ENCODE results near the gene SRBD1. TPM values are rescaled to one million over a fixed set of nuclear protein-coding genes. Genes with fewer than 3 reads are reported as not detected.

Gene SRBD1
- total and polyA plus RNA-seq, 2 of the 8 experiments (the other 6 are each of a cell fraction or from before 2014, with no cell fraction given) = 4.6 to 20.0 TPM

- TF ChIP-seq EZH2 (IDR thresholded peaks at IDR 0.05; ENCODE audit: low read depth, low read length, severe bottlenecking) (no peak), RFX5 (IDR thresholded peaks at IDR 0.05; ENCODE audit: borderline replicate concordance, low read depth, low read length) (no peak), BACH1 (IDR thresholded peaks at IDR 0.05; ENCODE audit: low read length) (no peak), POU5F1 (IDR thresholded peaks at IDR 0.05; ENCODE audit: low read depth, low read length) (no peak), GTF2F1 (IDR thresholded peaks at IDR 0.05; ENCODE audit: borderline replicate concordance, low read depth, low read length) (no peak), POLR2A (IDR thresholded peaks at IDR 0.05; ENCODE audit: control extremely low read depth in 1 of 2, low read depth in 2 of 2, low read length in 2 of 2) (no peak), TEAD4 (IDR thresholded peaks at IDR 0.05; ENCODE audit: low read depth, low read length) (no peak), KDM1A (IDR thresholded peaks at IDR 0.05; ENCODE audit: borderline replicate concordance, low read length) (no peak), CTBP2 (IDR thresholded peaks at IDR 0.05; ENCODE audit: borderline replicate concordance, insufficient read depth, insufficient read length, low read length) (peak; percentile 57), JUN (IDR thresholded peaks at IDR 0.05; ENCODE audit: low read depth, low read length) (no peak), ATF2 (IDR thresholded peaks at IDR 0.05; ENCODE audit: low read length) (no peak), SIRT6 (IDR thresholded peaks at IDR 0.05; ENCODE audit: low read length) (no peak), GABPA (IDR thresholded peaks at IDR 0.05; ENCODE audit: borderline replicate concordance, insufficient read depth, low read length) (no peak), SP1 (IDR thresholded peaks at IDR 0.05; ENCODE audit: low read depth, low read length) (no peak), SIN3A (conservative IDR thresholded peaks at IDR 0.05 in 1 of 2, IDR thresholded peaks at IDR 0.05 in 1 of 2; ENCODE audit: low read depth in 1 of 2, low read length in 2 of 2) (no peak), KDM4A (IDR thresholded peaks at IDR 0.05; ENCODE audit: low read depth, low read length, severe bottlenecking) (peak; percentile 50), SP2 (IDR thresholded peaks at IDR 0.05; ENCODE audit: low read length) (no peak), NANOG (IDR thresholded peaks at IDR 0.05; ENCODE audit: insufficient read depth, low read depth, low read length, poor library complexity, severe bottlenecking) (no peak), RNF2 (IDR thresholded peaks at IDR 0.05; ENCODE audit: borderline replicate concordance, low read depth, low read length, missing control alignments, poor library complexity, severe bottlenecking) (no peak)
- TF ChIP-seq, protein P1, sequence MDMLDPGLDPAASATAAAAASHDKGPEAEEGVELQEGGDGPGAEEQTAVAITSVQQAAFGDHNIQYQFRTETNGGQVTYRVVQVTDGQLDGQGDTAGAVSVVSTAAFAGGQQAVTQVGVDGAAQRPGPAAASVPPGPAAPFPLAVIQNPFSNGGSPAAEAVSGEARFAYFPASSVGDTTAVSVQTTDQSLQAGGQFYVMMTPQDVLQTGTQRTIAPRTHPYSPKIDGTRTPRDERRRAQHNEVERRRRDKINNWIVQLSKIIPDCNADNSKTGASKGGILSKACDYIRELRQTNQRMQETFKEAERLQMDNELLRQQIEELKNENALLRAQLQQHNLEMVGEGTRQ (IDR thresholded peaks at IDR 0.05; ENCODE audit: low read length) = peak; percentile 75
Measured at GRCh38 chr2:45649858-45650811, 39.1 kb upstream of the SRBD1 start (continued).

Data from H1 (cell line).